Activated CD8-positive, alpha-beta memory T cell treated with anti-CD3 and anti-CD28 coated beads, Interleukin-2, amount 50 U/mL, for 24 hours (primary cell): ENCODE measurements around the gene MYL12A.

ENCODE experiments used
- DNase-seq: peaks from one replicate; pipeline ENCODE4 v3.0.0-alpha.2; 2020; ENCODE audit errors: extremely low read depth

Gene MYL12A

GRCh38 chr18:3224223-3224622 is 23.4 kb upstream of the MYL12A start:
- DNase-seq: no peak

- no peak for DNase-seq
Observed at GRCh38 chr18:3225588-3225987, 22.0 kb upstream of the MYL12A start.

DNA sequence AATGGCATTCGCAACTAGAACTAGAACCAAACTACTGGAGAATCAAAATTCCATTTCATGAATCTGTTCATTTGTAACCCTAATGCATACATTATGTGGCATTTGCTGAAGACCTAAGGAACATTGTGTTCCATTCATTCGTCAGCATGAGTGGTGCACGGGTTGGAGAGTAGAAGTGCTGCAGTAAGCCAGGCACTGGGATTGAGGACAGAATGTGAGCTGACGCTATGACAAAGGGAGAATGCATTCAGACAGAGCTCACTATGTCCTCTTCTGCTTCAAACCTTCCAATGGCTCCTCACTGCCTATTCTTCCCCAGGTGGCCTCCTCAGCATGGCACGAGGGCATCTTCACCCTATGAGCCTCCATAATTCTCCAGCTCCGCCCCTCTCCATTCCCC is 21.6 kb upstream of the MYL12A start:
- no peak for DNase-seq

- no peak for DNase-seq
Observed at GRCh38 chr18:3230401-3231334, 16.9 kb upstream of the MYL12A start.

DNA sequence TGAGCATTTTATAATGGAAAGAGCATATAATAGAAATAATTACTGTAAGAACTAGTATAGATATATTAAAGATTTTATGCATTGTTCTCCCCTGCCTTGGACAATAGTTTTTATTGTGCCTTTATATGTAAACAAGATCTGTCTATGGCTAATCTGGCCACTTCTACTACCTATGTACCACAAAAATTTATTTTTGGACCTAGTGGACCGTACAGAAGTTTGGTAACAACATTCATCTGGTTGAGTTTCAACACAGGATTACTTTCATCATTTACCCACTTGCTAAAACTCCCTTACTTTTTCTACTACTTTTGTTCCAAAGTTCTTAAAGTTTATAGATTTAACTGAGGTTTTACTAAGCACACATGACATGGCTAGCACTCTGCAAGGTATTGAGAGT is 14.6 kb upstream of the MYL12A start:
- DNase-seq: no peak

DNA sequence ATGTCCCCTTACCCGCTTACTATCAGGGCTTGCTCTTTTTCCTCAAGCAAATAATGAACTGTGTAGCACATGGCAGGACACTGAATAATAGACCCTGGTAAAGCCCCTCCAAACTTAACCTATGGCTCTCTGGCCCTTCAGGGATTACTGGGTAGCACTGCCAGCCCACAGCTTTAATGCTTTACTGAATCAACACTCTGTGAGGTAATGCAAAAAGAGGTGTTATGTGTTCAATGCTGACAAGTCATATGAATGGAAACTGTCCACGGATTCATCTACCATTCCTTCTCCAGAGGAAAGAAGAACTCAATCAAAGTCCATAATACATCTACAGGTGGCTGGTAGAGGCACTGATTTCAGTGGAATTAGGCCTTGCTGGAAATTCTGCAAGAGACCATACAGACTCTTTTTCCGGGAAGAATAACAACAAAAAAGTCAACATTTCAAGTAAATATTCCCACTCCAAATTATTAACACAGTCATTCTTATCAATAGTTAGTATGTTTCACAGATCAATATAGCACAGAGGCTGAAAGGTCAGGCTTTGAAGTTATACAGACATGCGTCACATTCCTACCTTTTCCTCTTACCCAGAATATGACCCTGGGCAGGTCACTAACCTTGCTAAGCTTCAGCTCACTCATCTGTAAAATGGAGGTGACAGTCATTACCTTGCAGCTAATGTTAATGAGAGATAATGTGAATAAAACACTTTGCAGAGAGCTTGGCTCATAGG is 14.0 kb upstream of the MYL12A start:
- no peak for DNase-seq

DNA sequence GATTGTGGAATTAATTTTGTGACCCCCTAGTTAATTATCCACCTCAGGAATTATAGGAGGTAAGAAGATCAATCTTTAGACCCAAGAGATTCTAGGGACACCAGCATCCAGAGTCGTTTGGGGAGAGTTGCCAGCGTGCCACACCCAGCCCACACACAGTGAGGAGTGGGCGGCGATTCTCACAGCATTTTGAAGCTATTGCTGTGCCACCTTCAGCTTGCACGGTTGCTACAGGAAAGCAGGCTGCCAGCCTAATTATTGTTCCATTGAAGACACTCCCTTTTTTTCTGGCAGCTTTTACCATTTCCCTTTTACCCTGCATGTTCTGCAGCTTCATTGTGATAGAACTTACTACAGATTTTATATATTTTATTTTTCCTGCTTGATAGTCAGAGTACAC is 13.1 kb upstream of the MYL12A start:
- DNase-seq: no peak

DNA sequence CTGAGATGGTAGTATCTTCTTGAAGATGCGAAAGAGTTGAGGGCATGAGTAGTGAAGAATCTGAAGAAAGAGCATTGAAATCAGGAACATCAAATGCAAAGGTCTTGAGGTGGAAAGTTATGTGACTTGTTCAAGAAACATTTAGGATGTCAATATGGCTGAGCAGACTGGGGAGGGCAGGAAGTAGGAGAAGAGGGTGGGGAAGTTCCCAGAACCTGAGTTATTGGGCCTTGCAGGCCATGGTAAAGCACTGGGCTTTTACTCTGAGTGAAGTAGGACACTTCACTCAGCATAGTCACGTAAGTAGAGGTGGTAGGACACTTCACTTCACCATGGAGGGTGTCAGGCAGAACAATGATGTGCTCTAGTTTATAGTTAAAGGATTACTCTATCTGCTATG is 11.8 kb upstream of the MYL12A start:
- no peak for DNase-seq

DNA sequence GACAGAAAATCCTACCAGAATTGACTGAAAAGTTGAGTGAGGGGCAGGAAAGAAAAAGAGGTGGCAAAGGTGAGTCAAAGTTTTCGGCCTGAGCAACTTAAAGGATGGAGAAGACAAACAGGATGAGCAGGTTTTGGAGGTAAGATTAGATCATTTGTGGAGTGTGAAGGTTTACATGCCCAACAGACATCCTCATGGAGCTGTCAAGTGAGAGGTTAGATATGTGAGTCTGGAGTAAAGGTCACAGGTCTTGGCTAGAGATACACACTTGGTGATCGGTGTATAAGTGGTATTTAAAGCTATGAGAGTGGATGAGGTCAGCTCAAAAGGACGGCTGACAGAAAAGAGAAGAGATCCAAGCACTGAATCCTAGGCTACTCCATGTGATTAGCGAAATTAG is 11.1 kb upstream of the MYL12A start:
- DNase-seq: no peak

- DNase-seq: no peak
Observed at GRCh38 chr18:3238742-3239141, 8.9 kb upstream of the MYL12A start.

- no peak for DNase-seq
Observed at GRCh38 chr18:3245185-3245564, 2.4 kb upstream of the MYL12A start.

DNA sequence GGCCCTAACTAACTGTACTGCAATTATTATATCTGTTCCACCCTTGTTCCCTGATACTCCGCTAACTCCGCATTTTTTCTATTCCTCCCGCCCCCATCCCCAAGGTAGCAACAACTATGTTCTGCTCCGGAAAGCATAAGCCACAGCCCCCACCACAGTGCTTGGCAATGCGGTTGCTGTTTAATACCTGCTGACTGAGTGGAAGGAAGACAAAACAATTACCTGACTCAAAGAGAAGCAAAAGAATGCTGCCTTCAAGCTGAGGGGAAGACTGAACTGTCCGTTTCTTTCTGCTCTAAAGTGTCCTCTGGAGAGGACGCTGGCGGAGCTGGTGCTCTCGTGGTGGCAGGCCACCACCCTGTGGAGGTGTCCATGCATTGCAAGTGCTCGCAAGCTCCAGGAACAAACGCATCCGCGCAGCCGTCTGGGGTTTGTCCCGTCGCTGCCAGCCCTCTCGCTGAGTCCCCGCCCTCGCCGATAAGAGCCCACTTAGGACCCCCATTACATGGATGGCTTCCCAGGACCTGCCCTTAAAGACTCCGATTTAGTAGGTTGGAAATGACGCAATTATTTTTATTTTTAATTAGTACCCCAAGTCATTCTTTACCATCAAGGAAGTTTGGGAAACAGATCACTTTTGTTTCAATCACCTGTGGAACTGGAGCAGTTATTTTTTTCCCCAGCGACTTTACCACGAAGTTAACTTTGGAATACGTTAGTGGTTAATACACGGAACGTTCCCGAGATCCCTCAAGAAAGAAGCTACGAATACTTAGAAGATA is 1.6 kb upstream of the MYL12A start:
- no peak for DNase-seq

DNA sequence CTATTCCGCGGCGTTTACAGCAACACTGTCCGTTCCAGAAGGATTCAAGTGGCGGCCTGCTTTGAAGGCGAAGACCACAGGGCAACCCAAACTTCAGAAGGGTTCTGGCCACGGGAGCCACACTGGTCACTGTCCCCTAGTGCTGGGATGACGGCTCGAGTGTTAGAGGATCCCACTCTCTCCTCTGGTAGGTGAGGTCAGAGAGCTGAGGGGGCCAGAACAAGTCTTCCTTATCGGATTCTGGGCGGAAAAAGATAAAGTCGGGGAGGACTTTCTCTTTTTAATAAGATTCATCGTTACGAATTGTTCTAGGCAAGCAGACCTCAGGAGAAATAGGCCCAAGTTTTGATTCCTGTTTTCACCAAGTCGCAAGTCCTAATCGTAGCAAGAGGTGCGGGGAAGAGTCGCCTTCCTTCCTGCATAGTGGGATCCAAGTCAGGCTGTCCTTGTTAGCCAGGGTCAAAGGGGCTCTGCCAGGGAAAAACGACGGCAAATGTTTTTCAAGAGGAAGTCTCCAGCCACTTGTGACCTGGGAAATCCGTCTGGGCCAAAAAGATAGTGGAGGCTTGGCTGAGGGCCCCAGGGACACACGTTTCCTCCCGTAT is 864 bp upstream of the MYL12A start:
- DNase-seq: no peak

DNA sequence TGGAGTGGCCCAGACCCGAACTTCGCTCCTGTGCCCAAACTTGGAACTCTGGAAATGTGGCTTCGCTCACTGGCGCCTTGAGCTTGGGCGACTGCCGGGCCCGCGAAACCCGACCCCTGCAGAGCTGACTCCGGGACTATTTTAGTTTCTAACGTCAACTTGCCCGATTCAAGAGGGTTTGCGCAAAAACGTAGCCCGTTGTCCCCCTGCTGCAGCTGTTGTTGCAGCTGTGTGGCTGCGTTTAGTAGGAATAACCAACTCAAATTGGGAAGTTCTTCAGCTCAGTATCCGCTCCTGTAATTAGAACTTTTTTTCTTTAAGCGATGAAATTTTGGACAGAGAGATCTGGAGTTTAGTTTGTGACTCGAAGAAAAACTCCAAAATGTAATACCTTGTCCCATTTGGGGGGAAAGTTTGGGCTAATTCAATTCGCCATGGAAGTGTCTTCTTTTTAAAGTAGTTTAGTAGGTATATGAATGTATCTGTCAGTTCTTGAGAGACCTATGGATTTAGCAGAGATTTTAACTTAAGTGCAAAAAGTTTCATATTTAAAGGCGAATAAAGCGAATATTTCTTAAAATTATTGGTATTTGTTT is 559 bp downstream of the MYL12A start:
- no peak for DNase-seq

- no peak for DNase-seq
Observed at GRCh38 chr18:3248658-3249359, 1.2 kb downstream of the MYL12A start.

DNA sequence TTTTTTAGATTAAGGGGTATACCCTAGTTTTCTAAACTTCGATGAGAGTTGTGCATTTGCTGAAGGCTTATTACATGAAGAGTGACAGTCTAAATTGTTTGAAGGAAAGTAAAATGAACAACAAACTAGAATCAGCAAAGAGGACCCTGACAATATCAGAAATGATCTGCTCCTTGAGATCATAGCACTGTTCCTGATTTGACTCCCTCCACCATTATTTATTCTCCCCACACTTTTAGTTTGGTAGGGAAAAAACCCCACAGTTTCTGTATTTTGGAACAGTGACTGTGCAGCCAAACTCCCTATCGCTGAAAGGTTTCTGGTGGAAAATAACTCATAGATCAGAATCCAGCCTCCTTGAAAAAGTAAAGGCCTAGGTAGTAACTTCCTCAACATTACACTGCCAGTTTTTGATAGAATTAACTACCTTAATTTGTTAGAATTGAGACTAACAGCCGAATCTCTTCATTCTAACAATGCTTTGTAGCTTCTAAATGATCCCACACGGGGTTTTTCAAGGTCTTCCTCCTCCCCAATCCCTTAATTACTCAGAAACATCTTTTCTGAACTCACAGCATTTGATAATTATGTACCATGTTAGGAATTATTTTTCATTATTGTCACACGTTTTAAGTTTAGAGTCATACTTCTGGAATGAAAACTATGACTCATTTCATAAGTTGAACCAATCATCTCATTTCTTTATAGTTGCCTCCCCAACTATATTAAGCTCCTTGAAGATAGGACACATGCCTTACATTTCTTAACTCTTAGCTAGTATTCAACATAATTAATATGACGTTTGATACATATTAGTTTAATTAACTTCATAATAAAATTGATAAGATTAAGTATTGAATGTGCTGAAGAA is 2.9 kb downstream of the MYL12A start:
- DNase-seq: no peak

- no peak for DNase-seq
Observed at GRCh38 chr18:3251249-3251962, 3.8 kb downstream of the MYL12A start.

GRCh38 chr18:3251963-3252277 is 4.3 kb downstream of the MYL12A start:
- DNase-seq: no peak

- no peak for DNase-seq
Observed at GRCh38 chr18:3252843-3253242, 5.2 kb downstream of the MYL12A start.
